Testis (tissue), 2 donors: ENCODE data around the gene LIMS3.
"Not testable (repeated sequence)": the region's sequence is repeated elsewhere in the genome, so short reads cannot be mapped to it uniquely, and the experiment has no call there.

Experiments used
- POLR2A ChIP-seq: fragments of 450-650 bp; IDR thresholded peaks from one replicate; pipeline ENCODE4 v1.6.1; 2017; ENCODE audit warnings: antibody characterized with exemption, mild to moderate bottlenecking, moderate library complexity
- TF ChIP-seq, protein P1 (sequence below), 3 experiments: fragments of 450-650 bp in 2 of 3; fragments of 200-600 bp in 1 of 3; sonication (generic) in 1 of 3; IDR thresholded peaks; one replicate each; pipeline ENCODE4 v1.5.1; 2016 to 2019; ENCODE audit warnings: antibody characterized with exemption in 3 of 3, mild to moderate bottlenecking in 2 of 3, moderate library complexity in 1 of 3

DNA sequence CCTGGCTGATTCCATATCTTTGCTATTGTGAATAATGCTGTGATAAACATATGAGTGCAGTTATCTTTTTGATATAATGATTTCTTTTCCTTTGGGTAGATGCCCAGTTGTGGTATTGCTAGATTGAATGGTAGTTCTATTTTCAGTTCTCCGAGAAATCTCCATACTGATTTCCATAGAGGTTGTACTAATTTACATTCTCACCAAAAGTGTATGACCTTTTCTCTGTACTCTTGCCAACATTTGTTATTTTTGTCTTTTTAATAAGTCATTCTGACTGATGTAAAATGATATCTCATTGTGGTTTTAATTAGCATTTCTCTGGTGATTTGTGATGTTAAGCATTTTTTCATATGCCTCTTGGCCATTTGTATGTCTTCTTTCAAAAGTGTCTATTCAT lies 16.4 kb upstream of the LIMS3 start:
- TF ChIP-seq POLR2A, result not testable (repeated sequence)
- TF ChIP-seq, protein P1, sequence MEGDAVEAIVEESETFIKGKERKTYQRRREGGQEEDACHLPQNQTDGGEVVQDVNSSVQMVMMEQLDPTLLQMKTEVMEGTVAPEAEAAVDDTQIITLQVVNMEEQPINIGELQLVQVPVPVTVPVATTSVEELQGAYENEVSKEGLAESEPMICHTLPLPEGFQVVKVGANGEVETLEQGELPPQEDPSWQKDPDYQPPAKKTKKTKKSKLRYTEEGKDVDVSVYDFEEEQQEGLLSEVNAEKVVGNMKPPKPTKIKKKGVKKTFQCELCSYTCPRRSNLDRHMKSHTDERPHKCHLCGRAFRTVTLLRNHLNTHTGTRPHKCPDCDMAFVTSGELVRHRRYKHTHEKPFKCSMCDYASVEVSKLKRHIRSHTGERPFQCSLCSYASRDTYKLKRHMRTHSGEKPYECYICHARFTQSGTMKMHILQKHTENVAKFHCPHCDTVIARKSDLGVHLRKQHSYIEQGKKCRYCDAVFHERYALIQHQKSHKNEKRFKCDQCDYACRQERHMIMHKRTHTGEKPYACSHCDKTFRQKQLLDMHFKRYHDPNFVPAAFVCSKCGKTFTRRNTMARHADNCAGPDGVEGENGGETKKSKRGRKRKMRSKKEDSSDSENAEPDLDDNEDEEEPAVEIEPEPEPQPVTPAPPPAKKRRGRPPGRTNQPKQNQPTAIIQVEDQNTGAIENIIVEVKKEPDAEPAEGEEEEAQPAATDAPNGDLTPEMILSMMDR (IDR thresholded peaks at IDR 0.05), result not testable (repeated sequence)
